Bronchial epithelial cell (primary cell): ENCODE data around the gene AUTS2. TPM values are rescaled to one million over a fixed set of nuclear protein-coding genes. Genes with fewer than 3 reads are reported as not detected.

ENCODE experiments used
- DNase-seq: peaks from one replicate; pipeline ENCODE4 v3.0.0-alpha.2; 2010; ENCODE audit warnings: low read depth
- FAIRE-seq: peaks from 2 replicates; lab custom pipeline; 2011; peaks lifted over from hg19 to GRCh38; lab: Jason Lieb, UNC
- H3K27me3 ChIP-seq: 2 replicates; pipeline ENCODE4 v1.5.1; 2011; ENCODE audit warnings: low read length; ENCODE audit not compliant: control insufficient read depth, insufficient read depth
- H3K36me3 ChIP-seq: 2 replicates; pipeline ENCODE4 v1.5.1; 2011; ENCODE audit warnings: low read length; ENCODE audit not compliant: control insufficient read depth, insufficient read depth
- H3K4me3 ChIP-seq: 2 replicates; pipeline ENCODE4 v1.5.1; 2011; ENCODE audit warnings: mild to moderate bottlenecking, low read depth, low read length, control low read depth
- CTCF ChIP-seq: IDR thresholded peaks from 2 replicates; pipeline ENCODE4 v1.5.1; 2011; ENCODE audit warnings: mild to moderate bottlenecking, moderate library complexity, low read length, control low read depth, inconsistent platforms; ENCODE audit not compliant: insufficient read depth, severe bottlenecking
- total RNA-seq: library from RNA; depleted of rRNA; stranded (reverse); fragments of >200 nt; gene quantifications from 2 replicates; pipeline ENCODE4 v1.2.1, GENCODE V29; 2014

Gene AUTS2
- total RNA-seq, 1 donor from 2014 or later: 9.5 TPM

DNA sequence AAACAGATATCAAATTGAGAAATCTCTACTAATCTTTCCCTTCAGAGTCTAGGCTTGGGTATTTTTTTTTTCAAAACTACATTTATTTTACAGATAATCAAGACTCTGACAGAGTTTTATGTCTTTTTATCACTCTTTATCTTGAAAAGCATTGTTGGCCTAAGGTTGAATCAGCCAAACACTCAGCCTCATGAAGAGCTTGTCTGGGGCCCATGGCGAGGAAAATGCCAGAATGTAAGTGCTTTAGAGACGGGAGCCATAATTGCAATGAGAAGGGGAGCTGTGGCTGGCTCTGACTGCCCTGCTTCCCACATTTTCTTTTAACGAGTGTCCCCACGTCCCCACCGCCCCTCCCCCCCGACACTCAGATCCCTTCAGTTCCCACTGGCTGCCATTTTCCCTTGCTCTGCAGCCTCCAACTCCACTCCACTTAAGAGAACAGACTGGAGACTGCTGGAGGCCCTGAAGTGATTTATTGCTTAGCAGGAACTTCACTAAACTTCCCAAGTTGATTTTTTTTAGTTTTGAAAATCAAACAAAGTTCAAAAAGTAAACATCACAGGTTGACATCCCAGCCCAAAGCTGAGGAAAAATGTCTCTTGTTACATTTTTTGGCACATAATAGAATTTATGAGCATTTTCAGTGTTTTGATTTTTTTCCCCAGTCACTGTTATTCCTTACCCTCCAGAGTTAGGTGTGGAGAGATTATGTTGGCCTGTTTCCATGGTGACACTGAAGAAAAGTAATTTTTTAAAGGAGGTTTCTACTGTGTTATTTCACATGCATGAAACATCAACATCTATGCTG, 896.2 kb downstream of the AUTS2 start:
- Histone ChIP-seq H3K27me3 (no peaks in the 10 kb centered on the region), H3K4me3 (no peak overlapping the region), H3K36me3 (no peaks in the 10 kb centered on the region)
- FAIRE-seq (no peak), DNase-seq (no peak)
- TF ChIP-seq CTCF: no peak

- no peak for FAIRE-seq
- Histone ChIP-seq H3K27me3 (no peaks in the 10 kb centered on the region), H3K4me3 (no peak overlapping the region), H3K36me3 (no peaks in the 10 kb centered on the region)
- DNase-seq: no peak
- no peak for TF ChIP-seq CTCF
Measured at GRCh38 chr7:70495033-70495376, 896.7 kb downstream of the AUTS2 start.

DNA sequence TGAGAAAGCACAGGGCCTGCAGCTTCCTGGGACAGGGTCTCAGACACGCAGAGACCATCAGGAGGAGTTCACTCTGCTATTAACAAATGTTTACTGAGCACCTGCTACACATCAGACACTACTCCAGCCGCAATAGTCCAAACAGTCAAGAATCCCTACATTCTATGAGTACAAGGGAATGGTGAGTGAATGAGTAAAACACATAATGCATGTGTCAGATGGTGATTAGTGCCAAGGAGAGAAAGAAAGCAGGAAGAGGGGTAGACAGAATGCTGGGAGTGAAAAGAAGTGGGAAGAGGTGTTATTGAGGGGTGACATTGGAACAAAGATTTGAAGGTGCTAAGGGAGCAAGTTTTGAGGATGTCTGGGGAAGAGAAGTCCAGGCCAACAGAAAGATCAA, 899.5 kb downstream of the AUTS2 start:
- FAIRE-seq (no peak), DNase-seq (peak; percentile 55)
- no peak for TF ChIP-seq CTCF
- H3K27me3 ChIP-seq: no peaks in the 10 kb centered on the region
- H3K36me3 ChIP-seq: no peaks in the 10 kb centered on the region
- H3K4me3 ChIP-seq: no peak overlapping the region

GRCh38 chr7:70498232-70498992, 900.1 kb downstream of the AUTS2 start:
- no peaks in the 10 kb centered on the region for H3K27me3 ChIP-seq
- FAIRE-seq (no peak), DNase-seq (peak; percentile 93)
- no peak for TF ChIP-seq CTCF
- no peak overlapping the region for H3K4me3 ChIP-seq
- no peaks in the 10 kb centered on the region for H3K36me3 ChIP-seq

GRCh38 chr7:70500261-70500660, 902.0 kb downstream of the AUTS2 start:
- Histone ChIP-seq H3K4me3 (no peak overlapping the region), H3K27me3 (no peaks in the 10 kb centered on the region), H3K36me3 (no peaks in the 10 kb centered on the region)
- no peak for TF ChIP-seq CTCF
- no peak for FAIRE-seq
- no peak for DNase-seq
